SU-DHL-6 (cell line): Measurements from ENCODE around the gene THAP7.

ENCODE experiments used
- H2AFZ ChIP-seq: fragments of 200-600 bp; sonication (generic); 2 replicates; pipeline ENCODE4 v1.6.1; 2014; ENCODE audit warnings: low read depth, mild to moderate bottlenecking, moderate library complexity, mixed read lengths, antibody characterized with exemption, low read length; ENCODE audit not compliant: severe bottlenecking
- H3F3A ChIP-seq: fragments of 200-600 bp; shearing (Covaris generic); 2 replicates; pipeline ENCODE4 v1.6.0; 2016; ENCODE audit warnings: antibody characterized with exemption, mild to moderate bottlenecking; ENCODE audit not compliant: insufficient read depth
- H3K27ac ChIP-seq: fragments of 200-600 bp; sonication (generic); 2 replicates; pipeline ENCODE4 v1.5.1; 2016; ENCODE audit warnings: low read depth, mild to moderate bottlenecking, low read length, moderate library complexity, mixed read lengths
- H3K27me3 ChIP-seq: fragments of 200-600 bp; sonication (generic), shearing (Covaris generic); 2 replicates; pipeline ENCODE4 v1.6.0; 2014; ENCODE audit warnings: mild to moderate bottlenecking, low read length
- H3K36me3 ChIP-seq: fragments of 200-600 bp; sonication (generic); 2 replicates; pipeline ENCODE4 v1.6.1; 2014; ENCODE audit warnings: mild to moderate bottlenecking, low read length, mixed read lengths
- H3K4me2 ChIP-seq: fragments of 300-600, 200-600 bp; shearing (Covaris generic), sonication (generic); 2 replicates; pipeline ENCODE4 v1.6.0; 2014; ENCODE audit warnings: low read length, low read depth, mild to moderate bottlenecking; ENCODE audit not compliant: poor library complexity, severe bottlenecking
- H3K4me3 ChIP-seq: fragments of 200-600 bp; sonication (generic); 2 replicates; pipeline ENCODE4 v1.5.1; 2014; ENCODE audit warnings: antibody characterized with exemption, low read length, mild to moderate bottlenecking, mixed read lengths; ENCODE audit not compliant: insufficient read depth, poor library complexity, severe bottlenecking
- H3K79me2 ChIP-seq: fragments of 200-600 bp; sonication (generic); 2 replicates; pipeline ENCODE4 v1.6.1; 2014; ENCODE audit warnings: mild to moderate bottlenecking, low read length, moderate library complexity; ENCODE audit not compliant: insufficient read depth
- H3K9ac ChIP-seq: fragments of 200-600 bp; sonication (generic); 2 replicates; pipeline ENCODE4 v1.7.0; 2014; ENCODE audit warnings: mild to moderate bottlenecking, low read length
- H3K9me2 ChIP-seq: fragments of 200-600 bp; sonication (generic); replicated peaks from 2 replicates; pipeline ENCODE4 v1.6.1; 2014; ENCODE audit warnings: low read length; ENCODE audit not compliant: insufficient read depth
- H3K9me3 ChIP-seq: fragments of 200-600 bp; sonication (generic); 2 replicates; pipeline ENCODE4 v1.6.1; 2014; ENCODE audit warnings: low read length, mixed read lengths; ENCODE audit not compliant: insufficient read depth
- H4K20me1 ChIP-seq: fragments of 200-600 bp; sonication (generic); 2 replicates; pipeline ENCODE4 v1.6.1; 2014; ENCODE audit warnings: low read depth, mild to moderate bottlenecking, antibody characterized with exemption, low read length, moderate library complexity, mixed read lengths
- EZH2phosphoT487 ChIP-seq: fragments of 200-600 bp; sonication (generic), shearing (Covaris generic); conservative IDR thresholded peaks from 2 replicates; pipeline ENCODE4 v1.6.1; 2018; ENCODE audit warnings: mild to moderate bottlenecking, antibody characterized with exemption, low read length, moderate library complexity, mixed read lengths
- TF ChIP-seq, protein P1 (sequence below): fragments of 200-600 bp; sonication (generic); IDR thresholded peaks from one replicate; pipeline ENCODE4 v1.5.1; 2017; ENCODE audit warnings: antibody characterized with exemption, mild to moderate bottlenecking, low read length, moderate library complexity; ENCODE audit not compliant: insufficient read depth, poor library complexity, severe bottlenecking

THAP7 gene

GRCh38 chr22:21025763-21026755 is 24.1 kb upstream of the THAP7 start:
- no peak overlapping the region for H3K4me3 ChIP-seq
- no peaks in the 10 kb centered on the region for H4K20me1 ChIP-seq
- H3K36me3 ChIP-seq = no peaks in the 10 kb centered on the region
- no peak overlapping the region for H3K9ac ChIP-seq
- H3K9me2 ChIP-seq = no peaks in the 10 kb centered on the region
- no peaks in the 10 kb centered on the region for H3F3A ChIP-seq
- H3K79me2 ChIP-seq = no peaks in the 10 kb centered on the region
- no peaks in the 10 kb centered on the region for H3K27me3 ChIP-seq
- H2AFZ ChIP-seq = no peak overlapping the region
- TF ChIP-seq EZH2phosphoT487 = no peak
- TF ChIP-seq, protein P1, sequence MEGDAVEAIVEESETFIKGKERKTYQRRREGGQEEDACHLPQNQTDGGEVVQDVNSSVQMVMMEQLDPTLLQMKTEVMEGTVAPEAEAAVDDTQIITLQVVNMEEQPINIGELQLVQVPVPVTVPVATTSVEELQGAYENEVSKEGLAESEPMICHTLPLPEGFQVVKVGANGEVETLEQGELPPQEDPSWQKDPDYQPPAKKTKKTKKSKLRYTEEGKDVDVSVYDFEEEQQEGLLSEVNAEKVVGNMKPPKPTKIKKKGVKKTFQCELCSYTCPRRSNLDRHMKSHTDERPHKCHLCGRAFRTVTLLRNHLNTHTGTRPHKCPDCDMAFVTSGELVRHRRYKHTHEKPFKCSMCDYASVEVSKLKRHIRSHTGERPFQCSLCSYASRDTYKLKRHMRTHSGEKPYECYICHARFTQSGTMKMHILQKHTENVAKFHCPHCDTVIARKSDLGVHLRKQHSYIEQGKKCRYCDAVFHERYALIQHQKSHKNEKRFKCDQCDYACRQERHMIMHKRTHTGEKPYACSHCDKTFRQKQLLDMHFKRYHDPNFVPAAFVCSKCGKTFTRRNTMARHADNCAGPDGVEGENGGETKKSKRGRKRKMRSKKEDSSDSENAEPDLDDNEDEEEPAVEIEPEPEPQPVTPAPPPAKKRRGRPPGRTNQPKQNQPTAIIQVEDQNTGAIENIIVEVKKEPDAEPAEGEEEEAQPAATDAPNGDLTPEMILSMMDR = no peak
- no peak overlapping the region for H3K4me2 ChIP-seq
- H3K9me3 ChIP-seq = no peaks in the 10 kb centered on the region
- H3K27ac ChIP-seq = no peak overlapping the region

- H3K36me3 ChIP-seq = no peaks in the 10 kb centered on the region
- H2AFZ ChIP-seq = no peak overlapping the region
- H3K27me3 ChIP-seq = no peaks in the 10 kb centered on the region
- H3K79me2 ChIP-seq = no peaks in the 10 kb centered on the region
- H3F3A ChIP-seq = no peaks in the 10 kb centered on the region
- no peak overlapping the region for H3K9ac ChIP-seq
- no peak overlapping the region for H3K4me3 ChIP-seq
- H3K9me2 ChIP-seq = no peaks in the 10 kb centered on the region
- H3K9me3 ChIP-seq = no peaks in the 10 kb centered on the region
- H4K20me1 ChIP-seq = no peaks in the 10 kb centered on the region
- H3K27ac ChIP-seq = no peak overlapping the region
- TF ChIP-seq EZH2phosphoT487 = no peak
- TF ChIP-seq, protein P1 = no peak
- H3K4me2 ChIP-seq = no peak overlapping the region
Observed at GRCh38 chr22:21025266-21025665, 23.3 kb upstream of the THAP7 start.

- H3K27ac ChIP-seq = no peak overlapping the region
- no peak overlapping the region for H3K4me3 ChIP-seq
- H3K9me3 ChIP-seq = no peaks in the 10 kb centered on the region
- H3F3A ChIP-seq = no peaks in the 10 kb centered on the region
- no peaks in the 10 kb centered on the region for H3K9me2 ChIP-seq
- H3K79me2 ChIP-seq = no peaks in the 10 kb centered on the region
- H3K9ac ChIP-seq = no peak overlapping the region
- no peaks in the 10 kb centered on the region for H3K36me3 ChIP-seq
- H3K4me2 ChIP-seq = no peak overlapping the region
- H3K27me3 ChIP-seq = no peaks in the 10 kb centered on the region
- no peak overlapping the region for H2AFZ ChIP-seq
- TF ChIP-seq, protein P1 = no peak
- no peak for TF ChIP-seq EZH2phosphoT487
- no peaks in the 10 kb centered on the region for H4K20me1 ChIP-seq
Observed at GRCh38 chr22:21022955-21023614, 21.2 kb upstream of the THAP7 start.
